Measurements from ENCODE around the gene CD69.

- TF ChIP-seq POLR2A (IDR thresholded peaks at IDR 0.05): no peak
- TF ChIP-seq CTCF (IDR thresholded peaks at IDR 0.05): no peak
Measured at GRCh38 chr12:9776781-9777180, 16.1 kb upstream of the CD69 start.

Measured in adrenal gland (tissue), 5 donors.